Omental fat pad (tissue), 4 donors: ENCODE measurements around the gene CCNI2. TPM values are rescaled to one million over a fixed set of nuclear protein-coding genes. Genes with fewer than 3 reads are reported as not detected.

Source experiments
- ATAC-seq: fragments of 150-250 bp; one replicate; pipeline ENCODE4 v1.9.1; 2016; ENCODE audit warnings: mild to moderate bottlenecking, moderate library complexity; ENCODE audit not compliant: low FRiP score
- DNase-seq: peaks from one replicate; pipeline ENCODE4 v3.0.0-alpha.2; 2019; ENCODE audit warnings: low spot score
- total RNA-seq, 4 donors: library from RNA; depleted of rRNA; stranded (reverse); fragments of >200 nt; gene quantifications; one replicate each; pipeline ENCODE4 v1.1.0, GENCODE V29; 2016
- TF ChIP-seq, protein P1 (sequence below), 3 donors: fragments of 450-650 bp; IDR thresholded peaks; one replicate each; pipeline ENCODE4 v1.5.1; 2016 to 2017; ENCODE audit warnings: antibody characterized with exemption in 3 of 3, mild to moderate bottlenecking in 3 of 3, moderate library complexity in 2 of 3

CCNI2 gene
- total RNA-seq, 4 donors from 2014 or later, result 0.12 to 0.19 TPM; not detected in 2

DNA sequence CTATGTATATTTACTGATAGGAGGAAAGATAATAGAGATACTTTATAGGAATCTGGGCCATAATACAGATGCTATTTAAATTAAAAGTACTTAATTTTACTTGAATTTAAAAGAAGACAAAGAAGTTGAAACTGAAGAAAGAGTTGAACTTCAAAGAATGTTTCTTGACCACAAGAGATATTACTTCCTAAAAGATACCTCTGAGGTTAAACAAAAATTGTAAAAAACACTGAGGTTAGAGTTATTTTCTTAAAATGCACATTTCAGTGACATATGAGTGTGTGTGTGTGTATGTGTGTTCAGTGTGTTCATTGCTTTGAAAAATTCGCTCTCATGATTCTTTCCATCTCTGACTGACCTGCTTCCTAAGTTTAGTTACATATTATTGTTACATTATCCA, 33.4 kb downstream of the CCNI2 start:
- no peak for DNase-seq
- TF ChIP-seq, protein P1, sequence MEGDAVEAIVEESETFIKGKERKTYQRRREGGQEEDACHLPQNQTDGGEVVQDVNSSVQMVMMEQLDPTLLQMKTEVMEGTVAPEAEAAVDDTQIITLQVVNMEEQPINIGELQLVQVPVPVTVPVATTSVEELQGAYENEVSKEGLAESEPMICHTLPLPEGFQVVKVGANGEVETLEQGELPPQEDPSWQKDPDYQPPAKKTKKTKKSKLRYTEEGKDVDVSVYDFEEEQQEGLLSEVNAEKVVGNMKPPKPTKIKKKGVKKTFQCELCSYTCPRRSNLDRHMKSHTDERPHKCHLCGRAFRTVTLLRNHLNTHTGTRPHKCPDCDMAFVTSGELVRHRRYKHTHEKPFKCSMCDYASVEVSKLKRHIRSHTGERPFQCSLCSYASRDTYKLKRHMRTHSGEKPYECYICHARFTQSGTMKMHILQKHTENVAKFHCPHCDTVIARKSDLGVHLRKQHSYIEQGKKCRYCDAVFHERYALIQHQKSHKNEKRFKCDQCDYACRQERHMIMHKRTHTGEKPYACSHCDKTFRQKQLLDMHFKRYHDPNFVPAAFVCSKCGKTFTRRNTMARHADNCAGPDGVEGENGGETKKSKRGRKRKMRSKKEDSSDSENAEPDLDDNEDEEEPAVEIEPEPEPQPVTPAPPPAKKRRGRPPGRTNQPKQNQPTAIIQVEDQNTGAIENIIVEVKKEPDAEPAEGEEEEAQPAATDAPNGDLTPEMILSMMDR (IDR thresholded peaks at IDR 0.05), result no peak
- no peak for ATAC-seq

DNA sequence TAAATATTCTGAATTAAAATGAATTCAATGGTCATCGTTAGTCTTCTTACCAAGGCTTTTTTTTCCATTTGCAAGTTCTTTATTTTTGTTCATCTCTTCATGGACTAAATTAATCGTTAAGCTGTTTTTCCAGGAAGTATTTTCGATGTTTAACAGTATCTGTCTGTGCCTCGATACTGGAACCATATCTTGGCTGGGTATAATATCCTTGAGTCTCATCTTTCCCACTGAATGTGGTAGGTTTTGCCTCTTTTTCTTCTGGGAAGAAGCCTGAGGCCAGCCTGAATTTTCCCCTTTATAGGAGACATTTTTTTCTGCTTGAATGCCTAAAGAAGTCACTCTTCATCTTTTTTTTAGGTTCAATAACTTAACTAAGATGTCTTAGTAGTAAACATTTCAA, 33.8 kb downstream of the CCNI2 start:
- no peak for ATAC-seq
- TF ChIP-seq, protein P1 (IDR thresholded peaks at IDR 0.05), result no peak
- DNase-seq, result no peak

DNA sequence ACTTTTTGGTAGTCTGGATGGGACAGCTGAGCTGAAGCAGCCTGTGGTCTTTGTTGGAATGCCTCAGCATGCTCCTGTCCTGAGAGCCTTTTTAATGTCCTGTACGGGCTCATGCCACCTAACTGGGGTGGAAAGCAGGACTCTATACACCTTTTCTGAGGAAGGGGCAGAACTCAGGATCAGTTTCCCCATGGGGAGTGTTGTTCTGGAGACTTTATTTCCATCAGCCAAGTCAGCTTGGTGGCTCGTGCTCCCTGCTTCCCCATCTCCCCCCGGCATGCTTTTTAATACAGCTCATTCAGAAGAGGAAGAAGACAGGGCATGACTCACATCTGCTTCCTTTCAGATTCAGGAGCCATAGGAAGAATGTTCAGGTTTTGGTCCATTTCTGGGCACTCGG, 34.9 kb downstream of the CCNI2 start:
- TF ChIP-seq, protein P1 (IDR thresholded peaks at IDR 0.05), result no peak
- DNase-seq (no peak), ATAC-seq (no peak)

DNA sequence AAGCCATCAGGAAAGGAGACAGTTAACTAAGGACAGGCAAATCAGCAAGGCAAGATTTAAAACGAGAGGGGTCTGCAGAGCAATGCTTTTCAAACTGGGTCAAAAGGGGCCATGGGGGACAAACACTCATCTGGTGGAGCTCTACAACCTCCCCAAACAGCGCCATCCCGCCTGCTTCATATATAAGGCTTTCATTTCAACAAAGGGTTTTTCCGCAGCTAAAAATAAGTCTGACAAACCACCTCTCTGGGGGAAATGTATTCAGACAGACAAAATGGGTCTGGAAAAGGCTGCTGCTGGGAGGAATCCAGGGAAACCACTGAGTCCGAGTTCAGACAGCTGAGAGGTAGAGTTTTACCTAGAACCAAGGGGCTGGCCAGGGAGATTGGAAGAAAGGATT, 38.1 kb downstream of the CCNI2 start:
- no peak for DNase-seq
- no peak for ATAC-seq
- TF ChIP-seq, protein P1 (IDR thresholded peaks at IDR 0.05), result no peak

DNA sequence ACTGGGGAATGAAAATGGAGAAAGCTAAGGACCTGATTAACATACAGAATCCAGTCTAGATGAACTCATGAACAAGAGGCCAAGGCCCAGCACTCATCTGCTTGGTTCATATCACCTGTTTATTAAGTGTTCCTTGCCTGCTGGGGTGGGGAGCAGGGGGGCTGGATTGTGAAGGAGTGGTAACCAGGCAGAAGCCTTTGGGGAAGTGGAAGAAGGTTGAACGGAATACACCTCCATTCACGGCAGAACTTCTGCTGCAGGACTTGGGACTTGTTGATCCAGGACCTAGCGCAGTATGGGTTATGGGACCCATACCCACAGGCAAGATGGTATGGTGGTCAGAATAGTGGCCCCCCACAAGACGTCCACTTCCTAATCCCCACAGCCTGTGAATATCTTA, 38.6 kb downstream of the CCNI2 start:
- no peak for ATAC-seq
- no peak for DNase-seq
- TF ChIP-seq, protein P1 (IDR thresholded peaks at IDR 0.05), result no peak

DNA sequence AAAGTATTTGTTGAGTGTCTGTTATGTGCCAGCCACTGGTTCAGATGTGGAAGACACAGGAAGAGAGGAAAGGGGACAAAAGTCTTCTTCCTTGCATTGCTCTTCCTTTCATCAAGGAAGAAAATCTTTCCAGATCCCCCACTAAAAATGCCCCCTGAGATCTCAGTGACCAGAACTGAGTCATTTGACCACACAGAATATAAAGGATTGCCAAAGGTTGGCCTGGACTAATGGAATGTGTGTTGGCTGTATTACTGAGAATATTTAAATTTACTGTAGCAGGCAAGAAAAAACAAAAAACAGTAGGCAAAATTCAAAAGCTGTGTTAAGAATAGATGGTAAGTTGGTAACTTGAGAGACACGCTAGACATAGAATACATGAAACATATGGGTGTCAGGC, 39.9 kb downstream of the CCNI2 start:
- TF ChIP-seq, protein P1 (IDR thresholded peaks at IDR 0.05), result no peak
- DNase-seq, result no peak
- ATAC-seq, result no peak

DNA sequence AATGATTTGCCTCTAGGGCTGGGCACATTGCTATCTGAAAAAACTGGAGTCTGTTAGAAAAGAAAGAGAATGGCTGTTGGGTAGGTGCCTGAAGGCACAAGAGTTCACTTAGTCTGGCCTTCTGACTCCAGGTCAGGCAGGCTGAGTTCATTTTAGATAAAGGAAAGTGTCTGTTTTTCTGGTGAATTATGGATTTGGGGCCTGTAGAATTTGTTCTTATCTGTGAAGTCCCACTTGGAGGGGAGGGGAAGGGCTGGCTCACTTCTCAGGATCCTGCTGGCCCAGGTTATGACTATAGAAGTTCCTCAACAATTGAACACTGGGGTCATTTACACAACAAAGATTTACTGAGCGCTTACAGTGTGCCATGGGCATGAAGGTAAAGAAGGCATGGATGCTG, 41.3 kb downstream of the CCNI2 start:
- ATAC-seq (no peak), DNase-seq (no peak)
- TF ChIP-seq, protein P1 (IDR thresholded peaks at IDR 0.05), result no peak
